HG02642 (cell line): Measurements from ENCODE around the gene TH.

Experiments
- ATAC-seq: cut with Tn5 transposase; IDR thresholded peaks from one replicate; pipeline ENCODE4 v1.9.1; 2021; ENCODE audit warnings: mild to moderate bottlenecking; ENCODE audit not compliant: unreplicated experiment, poor library complexity

The TH gene

GRCh38 chr11:2171591-2172003, at the start of gene TH:
TSS of gene TH (minus strand) at chr11:2171815. CDS start at chr11:2171786, 29 bp downstream.
- no peak for ATAC-seq

GRCh38 chr11:2221024-2221423, 49.4 kb upstream of the TH start:
- no peak for ATAC-seq

GRCh38 chr11:2220173-2220771, 48.7 kb upstream of the TH start:
- no peak for ATAC-seq

GRCh38 chr11:2219318-2220017, 47.9 kb upstream of the TH start:
- no peak for ATAC-seq

- ATAC-seq: no peak
Measured at GRCh38 chr11:2218031-2218633, 46.5 kb upstream of the TH start.

- ATAC-seq: no peak
Measured at GRCh38 chr11:2217211-2218030, 45.8 kb upstream of the TH start.

GRCh38 chr11:2216400-2217064, 44.9 kb upstream of the TH start:
- ATAC-seq: no peak

- ATAC-seq: no peak
Measured at GRCh38 chr11:2215561-2216399, 44.2 kb upstream of the TH start.

GRCh38 chr11:2215230-2215560, 43.6 kb upstream of the TH start:
- no peak for ATAC-seq

GRCh38 chr11:2214527-2215229, 43.1 kb upstream of the TH start:
- no peak for ATAC-seq

- no peak for ATAC-seq
Measured at GRCh38 chr11:2213890-2214526, 42.4 kb upstream of the TH start.

GRCh38 chr11:2213384-2213842, 41.8 kb upstream of the TH start:
- ATAC-seq: no peak

- no peak for ATAC-seq
Measured at GRCh38 chr11:2212411-2213251, 41.0 kb upstream of the TH start.

GRCh38 chr11:2211113-2211971, 39.7 kb upstream of the TH start:
- no peak for ATAC-seq

GRCh38 chr11:2210366-2211112, 38.9 kb upstream of the TH start:
- no peak for ATAC-seq

GRCh38 chr11:2209900-2210321, 38.3 kb upstream of the TH start:
- no peak for ATAC-seq
